Left hindlimb (tissue), 1 donor: Measurements from ENCODE around the gene CEP63.
"Not testable (repeated sequence)": the region's sequence is repeated elsewhere in the genome, so short reads cannot be mapped to it uniquely, and the experiment has no call there.

Experiments used
- DNase-seq: peaks from one replicate; pipeline ENCODE4 v3.0.0-alpha.2; 2018

CEP63 gene

DNA sequence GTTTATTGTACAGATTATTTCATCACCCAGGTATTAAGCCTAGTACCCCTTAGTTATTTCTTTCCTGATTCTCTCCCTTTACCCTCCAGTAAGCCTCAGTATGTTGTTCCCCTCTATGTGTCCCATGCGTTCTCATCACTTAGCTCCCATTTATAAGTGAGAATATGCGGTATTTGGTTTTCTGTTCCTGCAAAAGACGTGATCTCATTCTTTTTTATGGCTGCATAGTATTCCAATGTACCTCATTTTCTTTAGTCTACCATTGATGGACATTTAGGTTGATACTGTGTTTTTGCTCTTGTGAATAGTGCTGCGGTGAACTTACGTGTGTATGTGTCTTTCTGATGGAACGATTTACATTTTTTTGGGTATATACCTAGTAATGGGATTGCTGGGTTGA lies 36.7 kb downstream of the CEP63 start:
- no peak for DNase-seq

- no peak for DNase-seq
Observed at GRCh38 chr3:134525293-134525692, 39.4 kb downstream of the CEP63 start.

DNA sequence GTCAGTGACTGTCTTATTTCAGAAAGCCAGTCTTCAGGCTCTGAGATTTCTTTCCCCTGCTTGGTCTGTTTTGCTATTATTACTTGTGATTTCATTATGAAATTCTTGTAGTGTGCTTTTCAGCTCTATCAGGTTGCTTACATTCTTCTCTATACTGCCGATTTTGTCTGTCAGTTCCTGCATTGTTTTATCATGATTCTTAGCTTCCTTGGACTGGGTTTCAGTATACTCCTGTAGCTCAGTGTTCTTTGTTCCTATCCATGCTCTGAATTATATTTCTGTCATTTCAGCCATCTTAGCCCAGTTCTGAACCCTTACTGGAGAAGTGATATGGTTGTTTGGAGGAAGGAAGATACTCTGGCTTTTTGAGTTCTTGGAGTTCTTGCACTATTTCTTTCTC lies 40.5 kb downstream of the CEP63 start:
- no peak for DNase-seq

GRCh38 chr3:134527037-134527436 lies 41.2 kb downstream of the CEP63 start:
- no peak for DNase-seq

DNA sequence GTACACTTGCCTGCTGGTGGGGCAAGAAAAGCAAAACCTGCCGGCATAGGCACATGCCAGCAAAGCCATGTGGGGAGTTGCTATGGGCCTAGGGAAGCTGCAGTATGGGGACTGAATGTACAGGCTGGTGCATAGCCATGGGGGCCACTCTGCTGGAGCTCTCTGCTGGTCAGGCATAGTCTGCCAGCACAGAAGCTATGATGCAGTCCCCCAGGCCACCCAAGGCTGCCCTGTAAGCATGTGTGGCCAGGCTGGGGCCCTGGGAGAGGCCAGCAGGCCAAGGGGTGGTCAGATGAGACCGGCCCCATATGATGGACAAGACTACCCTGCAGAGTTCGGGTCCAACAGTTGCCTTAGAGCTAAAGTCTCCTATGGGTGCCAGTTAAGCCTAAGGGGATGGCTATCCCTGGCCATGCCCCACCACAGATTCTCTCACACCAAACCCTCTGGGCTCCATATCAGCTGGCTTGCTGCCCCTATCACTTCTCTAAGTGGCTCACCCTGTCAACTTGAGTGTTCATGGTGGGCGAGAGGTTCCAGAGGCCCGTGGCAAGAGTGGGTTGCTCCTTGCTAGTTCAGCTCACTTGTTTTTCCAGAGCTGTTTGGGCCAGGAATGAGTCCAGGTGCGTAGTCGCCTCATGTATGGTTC lies 41.8 kb downstream of the CEP63 start:
- DNase-seq, result no peak

GRCh38 chr3:134533493-134533892 lies 47.6 kb downstream of the CEP63 start:
- no peak for DNase-seq

DNA sequence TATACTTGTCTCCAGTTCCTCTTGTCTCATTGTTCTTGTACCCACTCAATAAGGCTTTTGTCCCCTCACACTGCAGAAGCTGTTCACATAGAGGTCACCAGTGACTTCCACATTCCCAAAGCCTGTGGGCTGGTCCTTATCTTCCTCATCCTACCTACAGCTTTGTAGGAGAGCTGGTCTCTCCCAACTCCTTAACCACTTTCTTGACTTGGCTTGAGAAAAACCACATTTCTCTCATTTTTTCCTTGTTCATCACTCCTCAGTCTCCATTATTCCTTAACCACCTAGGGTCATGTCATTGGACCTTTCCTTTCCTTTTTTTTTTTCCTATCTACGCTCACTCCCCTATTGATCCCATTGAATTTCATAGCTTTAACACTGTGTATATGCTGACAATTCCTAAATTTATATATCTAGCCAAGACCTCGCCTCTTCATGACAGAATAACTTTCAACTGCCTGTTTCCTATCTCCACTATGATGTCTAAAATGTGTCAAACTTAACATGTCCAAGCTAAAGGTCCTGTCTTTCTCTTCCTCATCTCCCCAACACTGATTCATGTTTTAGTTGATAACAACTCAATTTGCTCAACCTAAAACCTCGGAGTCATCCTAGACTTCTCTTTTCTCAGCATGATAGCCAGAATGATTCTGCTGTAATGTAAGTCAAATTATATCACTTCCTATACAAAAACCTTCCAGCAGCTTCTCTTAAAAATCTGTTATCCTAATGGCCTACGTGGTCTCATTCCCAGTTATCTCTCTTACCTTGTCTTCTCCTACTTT lies 49.5 kb downstream of the CEP63 start:
- DNase-seq, result no peak

DNA sequence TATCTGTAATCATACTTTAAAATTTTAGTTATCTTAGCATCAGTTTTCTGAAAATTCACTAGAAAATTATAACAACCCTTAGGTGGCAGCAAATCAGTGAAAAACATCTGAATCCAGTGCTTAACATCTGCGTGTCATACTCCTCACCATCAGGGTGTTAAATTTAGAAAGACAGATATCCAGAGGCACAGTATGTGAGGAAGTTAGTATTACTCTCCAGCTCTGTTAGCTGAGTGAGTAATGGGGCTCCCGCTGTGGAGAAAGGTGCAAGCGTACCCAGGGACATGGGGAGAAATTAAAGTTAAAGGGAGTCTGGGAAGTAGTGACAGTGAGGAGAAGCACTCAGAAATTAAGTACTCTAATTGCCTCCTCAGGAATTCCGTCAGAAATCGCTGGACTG lies 50.9 kb downstream of the CEP63 start:
- no peak for DNase-seq

DNA sequence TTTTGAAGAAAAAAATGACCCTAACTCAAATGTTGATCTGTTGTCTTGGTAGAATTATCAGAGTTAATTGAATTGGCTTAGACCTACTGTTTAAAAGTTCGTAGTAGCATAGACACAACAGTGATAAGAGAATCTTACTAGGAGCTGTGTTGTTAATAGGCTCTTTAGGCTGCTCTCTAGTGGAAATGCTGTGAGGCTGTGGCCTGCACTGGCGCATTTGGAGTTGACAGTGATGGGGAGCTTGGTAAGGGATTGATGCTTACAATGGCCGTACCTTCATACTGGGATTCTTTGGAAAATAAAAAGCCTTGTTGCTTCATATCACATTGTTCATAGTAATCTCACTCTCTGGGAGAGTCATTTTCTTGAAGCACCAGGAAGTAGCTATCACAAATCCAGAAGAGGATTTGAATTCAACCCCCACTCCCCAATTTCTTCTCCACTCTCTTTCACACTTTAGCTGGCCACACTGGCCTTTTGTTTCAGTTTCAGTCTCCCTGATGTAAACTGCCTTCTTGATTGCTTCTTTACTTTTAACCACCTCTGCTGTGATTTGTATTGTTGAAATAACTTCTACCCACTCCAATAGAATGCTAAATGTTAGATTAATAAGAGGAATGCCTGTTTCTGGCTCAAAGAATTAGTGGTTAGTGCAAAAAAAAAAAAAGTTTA lies 56.6 kb downstream of the CEP63 start:
- DNase-seq, result no peak

GRCh38 chr3:134543113-134543512 lies 57.3 kb downstream of the CEP63 start:
- DNase-seq, result no peak

GRCh38 chr3:134544316-134544715 lies 58.5 kb downstream of the CEP63 start:
- no peak for DNase-seq

DNA sequence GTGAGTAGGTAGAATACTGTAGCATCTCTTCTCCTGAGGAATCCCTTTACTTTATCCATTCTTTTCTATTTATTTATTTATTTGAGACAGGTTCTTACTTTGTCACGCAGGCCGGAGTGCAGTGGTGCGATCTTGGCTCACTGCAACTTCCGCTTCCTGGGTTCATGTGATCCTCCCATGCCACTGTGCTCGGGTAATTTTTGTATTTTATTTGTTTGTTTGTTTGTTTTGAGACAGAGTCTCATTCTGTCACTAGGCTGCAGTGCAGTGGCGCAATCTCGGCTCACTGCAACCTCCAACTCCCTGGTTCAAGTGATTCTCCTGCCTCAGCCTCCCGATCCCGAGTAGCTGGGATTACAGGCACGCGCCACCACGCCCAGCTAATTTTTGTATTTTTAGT lies 58.9 kb downstream of the CEP63 start:
- DNase-seq, result not testable (repeated sequence)

- no peak for DNase-seq
Observed at GRCh38 chr3:134545818-134546217, 60.0 kb downstream of the CEP63 start.

- DNase-seq, result no peak
Observed at GRCh38 chr3:134552784-134553183, 66.9 kb downstream of the CEP63 start.

GRCh38 chr3:134559591-134559990 lies 73.7 kb downstream of the CEP63 start:
- no peak for DNase-seq

DNA sequence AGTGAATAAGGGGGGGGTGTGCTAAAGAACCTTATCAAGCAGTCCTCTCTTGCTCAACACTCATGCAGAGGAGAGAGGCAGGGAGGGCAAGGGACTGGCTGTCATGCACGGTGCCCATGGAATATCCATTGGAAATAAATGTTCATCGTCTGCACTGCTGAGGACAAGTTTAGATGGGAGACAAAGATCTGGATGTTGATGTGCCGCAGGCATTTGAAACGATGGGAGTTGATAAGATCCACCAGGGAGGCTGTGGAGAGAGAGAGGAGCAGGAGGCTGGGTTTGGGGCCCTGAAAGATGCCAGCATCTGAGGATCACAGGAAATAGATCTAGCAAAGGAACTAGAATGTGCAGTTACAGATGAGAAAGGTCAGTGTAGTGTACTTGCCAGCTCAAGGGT lies 76.2 kb downstream of the CEP63 start:
- no peak for DNase-seq

GRCh38 chr3:134563601-134564000 lies 77.7 kb downstream of the CEP63 start:
- DNase-seq, result no peak

DNA sequence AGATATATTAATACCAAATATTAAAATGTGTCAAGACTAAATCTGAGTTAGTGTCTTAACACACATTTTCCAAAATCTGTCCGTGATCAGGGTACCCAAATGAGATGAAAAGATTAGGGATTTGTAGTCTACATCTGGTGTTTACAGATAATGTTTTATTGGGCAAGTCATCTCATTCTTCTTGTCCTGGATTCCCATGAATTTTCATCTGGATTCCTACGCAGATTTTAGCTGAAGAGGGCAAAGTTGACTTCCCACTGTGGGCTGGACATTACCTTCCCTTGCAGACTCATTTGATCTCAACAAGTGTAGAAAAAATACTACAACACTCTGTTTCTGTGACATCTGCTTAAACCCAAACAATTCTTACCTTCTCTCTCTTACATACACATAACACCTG lies 79.1 kb downstream of the CEP63 start:
- no peak for DNase-seq

DNA sequence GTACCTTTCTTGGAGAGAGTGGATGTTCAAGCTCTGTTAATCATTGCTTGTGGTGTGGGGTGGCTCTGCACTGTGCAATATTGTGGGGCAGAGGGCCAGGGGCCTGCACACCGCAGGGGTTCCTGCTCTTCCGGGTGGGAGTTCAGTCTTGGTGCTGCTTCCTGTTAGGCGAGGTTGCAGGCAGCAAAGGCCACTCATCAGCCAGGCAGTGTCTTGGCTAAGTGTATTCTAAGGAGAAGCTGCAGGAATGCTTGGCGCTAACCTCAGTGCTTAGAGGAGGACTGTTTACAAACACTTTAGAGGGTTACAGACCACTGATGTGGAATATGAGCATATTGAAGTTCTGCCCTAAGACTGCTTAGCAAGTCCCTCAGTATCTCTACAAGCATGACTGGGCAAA lies 81.7 kb downstream of the CEP63 start:
- DNase-seq, result no peak

GRCh38 chr3:134568790-134569189 lies 82.9 kb downstream of the CEP63 start:
- DNase-seq, result no peak

DNA sequence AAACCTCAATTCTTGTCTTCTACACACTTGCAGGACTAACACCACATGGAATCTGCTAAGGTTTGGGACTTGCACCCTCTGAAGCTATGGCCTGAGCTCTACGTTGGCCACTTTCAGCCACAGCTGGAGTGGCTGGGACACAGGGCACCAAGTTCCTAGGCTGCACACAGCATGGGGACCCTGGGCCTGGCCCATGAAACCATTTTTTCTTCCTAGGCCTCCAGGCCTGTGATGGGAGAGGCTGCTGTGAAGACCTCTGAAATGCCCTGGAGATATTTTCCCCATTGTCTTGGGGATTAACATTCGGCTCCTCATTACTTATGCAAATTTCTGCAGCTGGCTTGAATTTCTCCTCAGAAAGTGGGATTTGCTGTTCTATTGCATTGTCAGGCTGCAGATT lies 84.0 kb downstream of the CEP63 start:
- not testable (repeated sequence) for DNase-seq

DNA sequence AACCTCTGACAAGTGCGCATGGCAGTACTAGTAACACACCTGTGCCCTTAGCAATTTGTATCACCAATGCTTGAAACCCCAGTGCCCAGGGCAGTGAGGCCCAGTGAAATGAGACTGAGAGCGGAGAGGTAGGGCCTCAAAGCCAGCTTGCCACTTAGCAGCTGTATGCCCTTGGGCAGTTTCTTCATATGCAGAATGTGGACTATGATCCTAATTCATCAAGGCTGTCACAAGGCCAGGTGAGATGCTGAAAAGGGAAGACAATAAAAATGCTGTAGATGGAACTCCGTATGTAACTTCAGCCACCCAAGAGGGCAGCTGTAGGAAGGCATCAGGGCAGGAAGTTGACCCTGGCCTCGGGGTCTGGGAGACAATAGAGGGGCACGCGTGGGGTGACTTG lies 90.6 kb downstream of the CEP63 start:
- DNase-seq, result no peak

- no peak for DNase-seq
Observed at GRCh38 chr3:134576831-134577230, 91.0 kb downstream of the CEP63 start.

DNA sequence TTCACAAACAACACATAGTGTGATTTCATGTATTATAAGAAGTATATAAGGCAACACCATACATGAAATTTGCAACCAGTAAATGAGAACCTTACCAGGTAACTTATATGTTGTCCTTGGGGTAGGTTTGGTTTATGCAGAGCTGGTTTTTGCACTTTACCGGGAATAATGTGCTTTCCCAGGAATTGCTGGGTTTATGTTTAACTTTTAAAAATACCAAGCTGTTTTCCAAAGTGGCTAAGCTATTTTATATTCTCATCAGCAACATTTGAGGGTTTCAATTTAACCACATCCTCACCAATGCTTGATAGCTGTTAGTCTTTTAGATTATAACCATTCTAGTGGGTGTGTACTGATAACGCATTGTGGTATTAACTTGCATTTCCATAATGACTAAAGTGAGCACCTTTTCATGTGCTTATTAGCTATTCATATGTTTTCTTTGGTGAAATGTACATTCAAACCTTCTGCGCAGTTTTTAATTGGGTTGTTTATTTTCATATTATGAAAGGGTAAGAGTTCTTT lies 93.3 kb downstream of the CEP63 start:
- DNase-seq, result no peak
